OCI-LY3 (cell line): ENCODE results near the gene GOSR2.

Source experiments
- H2AFZ ChIP-seq: fragments of 200-600, 300-600 bp; shearing (Covaris generic); 2 replicates; pipeline ENCODE4 v1.6.0; 2014; ENCODE audit warnings: antibody characterized with exemption, low read depth, low read length
- H3K27ac ChIP-seq: fragments of 200-600, 300-600 bp; sonication (generic); 2 replicates; pipeline ENCODE4 v1.5.1; 2014; ENCODE audit warnings: mild to moderate bottlenecking, low read length, moderate library complexity, mixed read lengths
- H3K27me3 ChIP-seq: fragments of 200-600, 300-600 bp; sonication (generic); 2 replicates; pipeline ENCODE4 v1.6.1; 2014; ENCODE audit warnings: low read depth, low read length, mixed read lengths
- H3K36me3 ChIP-seq: fragments of 200-600, 300-600 bp; sonication (generic); replicated peaks from 2 replicates; pipeline ENCODE3; 2014; ENCODE audit warnings: low read depth, low read length, mixed read lengths
- H3K4me1 ChIP-seq: fragments of 300-600, 200-600 bp; sonication (generic); 2 replicates; pipeline ENCODE4 v1.6.1; 2014; ENCODE audit warnings: low read length, mixed read lengths
- H3K4me2 ChIP-seq: fragments of 200-600, 300-600 bp; sonication (generic); 2 replicates; pipeline ENCODE4 v1.6.1; 2014; ENCODE audit warnings: low read length, mixed read lengths
- H3K4me3 ChIP-seq: fragments of 300-600, 200-600 bp; sonication (generic); 2 replicates; pipeline ENCODE4 v1.5.1; 2014; ENCODE audit warnings: antibody characterized with exemption, mild to moderate bottlenecking, low read length, moderate library complexity
- H3K79me2 ChIP-seq: fragments of 300-600, 200-600 bp; shearing (Covaris generic); 2 replicates; pipeline ENCODE4 v1.6.1; 2014; ENCODE audit warnings: mild to moderate bottlenecking, low read length, mixed read lengths
- H3K9ac ChIP-seq: fragments of 300-600, 200-600 bp; shearing (Covaris generic); 2 replicates; pipeline ENCODE4 v1.6.0; 2014; ENCODE audit warnings: mild to moderate bottlenecking, low read length, moderate library complexity
- H3K9me3 ChIP-seq: fragments of 200-600, 300-600 bp; shearing (Covaris generic); 2 replicates; pipeline ENCODE4 v1.6.1; 2014; ENCODE audit warnings: low read length, mixed read lengths; ENCODE audit not compliant: insufficient read depth
- H4K20me1 ChIP-seq: fragments of 200-600, 300-600 bp; sonication (generic); 2 replicates; pipeline ENCODE4 v1.6.1; 2016; ENCODE audit warnings: low read length, mixed read lengths; ENCODE audit not compliant: insufficient read depth
- CTCF ChIP-seq: fragments of 200-600, 300-600 bp; sonication (generic); IDR thresholded peaks from 2 replicates; pipeline ENCODE4 v1.5.1; 2014; ENCODE audit warnings: antibody characterized with exemption, low read length, low read depth
- EZH2phosphoT487 ChIP-seq: fragments of 200-600 bp; shearing (Covaris generic); IDR thresholded peaks from 2 replicates; pipeline ENCODE4 v1.6.1; 2018; ENCODE audit warnings: antibody characterized with exemption, mixed run types, low read depth

GOSR2 gene

GRCh38 chr17:46968224-46968834 lies 45.4 kb downstream of the GOSR2 start:
- Histone ChIP-seq H3K27me3 (peaks cover 25% of the 10 kb centered on the region), H3K4me2 (no peak overlapping the region)

GRCh38 chr17:46968896-46969295 lies 45.9 kb downstream of the GOSR2 start:
- H4K20me1 ChIP-seq: 0 out of 2 replicates have a peak, but pooled peaks cover 5% of the 10 kb centered on the region
- no peak overlapping the region for H3K4me2 ChIP-seq

More at GRCh38 chr17:46968224-46968834, 45.4 kb downstream of the GOSR2 start:
- H4K20me1 ChIP-seq: 0 out of 2 replicates have a peak, but pooled peaks cover 5% of the 10 kb centered on the region
- H3K4me3 ChIP-seq: no peak overlapping the region
- no peak overlapping the region for H3K9ac ChIP-seq
- H3K79me2 ChIP-seq: no peaks in the 10 kb centered on the region
- no peak overlapping the region for H2AFZ ChIP-seq
- no peak overlapping the region for H3K27ac ChIP-seq
- no peaks in the 10 kb centered on the region for H3K9me3 ChIP-seq
- no peaks in the 10 kb centered on the region for H3K4me1 ChIP-seq
- H3K36me3 ChIP-seq: no peaks in the 10 kb centered on the region
- TF ChIP-seq CTCF: no peak
- no peak for TF ChIP-seq EZH2phosphoT487

GRCh38 chr17:46971647-46972300 lies 48.8 kb downstream of the GOSR2 start:
- no peaks in the 10 kb centered on the region for H3K9me3 ChIP-seq
- H3K9ac ChIP-seq: no peak overlapping the region
- no peak overlapping the region for H3K27ac ChIP-seq
- H2AFZ ChIP-seq: no peak overlapping the region
- H3K27me3 ChIP-seq: peaks cover 13% of the 10 kb centered on the region
- H4K20me1 ChIP-seq: 0 out of 2 replicates have a peak, but pooled peaks cover 3% of the 10 kb centered on the region
- H3K4me1 ChIP-seq: no peaks in the 10 kb centered on the region
- H3K79me2 ChIP-seq: no peaks in the 10 kb centered on the region
- no peak for TF ChIP-seq EZH2phosphoT487
- no peak for TF ChIP-seq CTCF
- H3K36me3 ChIP-seq: no peaks in the 10 kb centered on the region
- no peak overlapping the region for H3K4me3 ChIP-seq
- H3K4me2 ChIP-seq: no peak overlapping the region

More at GRCh38 chr17:46968896-46969295, 45.9 kb downstream of the GOSR2 start:
- Histone ChIP-seq H3K9ac (no peak overlapping the region), H2AFZ (no peak overlapping the region), H3K27ac (no peak overlapping the region), H3K36me3 (no peaks in the 10 kb centered on the region), H3K79me2 (no peaks in the 10 kb centered on the region), H3K4me1 (no peaks in the 10 kb centered on the region), H3K4me3 (no peak overlapping the region), H3K9me3 (no peaks in the 10 kb centered on the region), H3K27me3 (peaks cover 25% of the 10 kb centered on the region)
- no peak for TF ChIP-seq EZH2phosphoT487
- TF ChIP-seq CTCF: no peak

- TF ChIP-seq EZH2phosphoT487 (no peak), CTCF (no peak)
These were observed 49.4 kb downstream of the GOSR2 start for GRCh38 chr17:46972346-46972745.

More at GRCh38 chr17:46972346-46972745, 49.4 kb downstream of the GOSR2 start:
- Histone ChIP-seq H3K27ac (no peak overlapping the region), H2AFZ (no peak overlapping the region), H3K4me2 (no peak overlapping the region), H3K27me3 (peaks cover 7% of the 10 kb centered on the region), H4K20me1 (no peaks in the 10 kb centered on the region), H3K9me3 (no peaks in the 10 kb centered on the region), H3K79me2 (no peaks in the 10 kb centered on the region), H3K9ac (no peak overlapping the region), H3K4me3 (no peak overlapping the region), H3K4me1 (no peaks in the 10 kb centered on the region), H3K36me3 (no peaks in the 10 kb centered on the region)
